ENCODE measurements around the gene GPATCH2L.

The GPATCH2L gene

DNA sequence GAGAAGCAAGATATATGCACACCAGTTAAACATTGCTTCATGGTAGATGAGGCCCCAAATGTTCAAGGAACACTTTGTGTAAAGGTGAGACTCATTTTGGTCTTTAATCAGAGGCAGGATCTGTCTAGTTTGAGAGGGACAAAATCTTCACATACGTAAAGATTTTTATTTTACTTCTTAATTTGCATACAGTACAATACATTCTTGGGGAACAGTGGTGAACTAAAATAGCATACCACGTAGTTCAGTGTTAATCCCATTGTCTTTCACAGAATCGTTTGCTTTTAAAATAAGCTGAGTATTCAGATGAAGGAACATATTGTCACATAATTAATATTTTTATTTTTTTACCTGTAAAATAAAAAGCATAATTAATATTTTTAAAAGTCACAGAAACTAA lies 43.3 kb downstream of the GPATCH2L start:
- TF ChIP-seq, protein P1, sequence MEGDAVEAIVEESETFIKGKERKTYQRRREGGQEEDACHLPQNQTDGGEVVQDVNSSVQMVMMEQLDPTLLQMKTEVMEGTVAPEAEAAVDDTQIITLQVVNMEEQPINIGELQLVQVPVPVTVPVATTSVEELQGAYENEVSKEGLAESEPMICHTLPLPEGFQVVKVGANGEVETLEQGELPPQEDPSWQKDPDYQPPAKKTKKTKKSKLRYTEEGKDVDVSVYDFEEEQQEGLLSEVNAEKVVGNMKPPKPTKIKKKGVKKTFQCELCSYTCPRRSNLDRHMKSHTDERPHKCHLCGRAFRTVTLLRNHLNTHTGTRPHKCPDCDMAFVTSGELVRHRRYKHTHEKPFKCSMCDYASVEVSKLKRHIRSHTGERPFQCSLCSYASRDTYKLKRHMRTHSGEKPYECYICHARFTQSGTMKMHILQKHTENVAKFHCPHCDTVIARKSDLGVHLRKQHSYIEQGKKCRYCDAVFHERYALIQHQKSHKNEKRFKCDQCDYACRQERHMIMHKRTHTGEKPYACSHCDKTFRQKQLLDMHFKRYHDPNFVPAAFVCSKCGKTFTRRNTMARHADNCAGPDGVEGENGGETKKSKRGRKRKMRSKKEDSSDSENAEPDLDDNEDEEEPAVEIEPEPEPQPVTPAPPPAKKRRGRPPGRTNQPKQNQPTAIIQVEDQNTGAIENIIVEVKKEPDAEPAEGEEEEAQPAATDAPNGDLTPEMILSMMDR (IDR thresholded peaks at IDR 0.05; ENCODE audit: low read depth, low read length, missing control alignments) = no peak
- DNase-seq (ENCODE audit: extremely low read depth, low read depth) = no peak
- H3K4me3 ChIP-seq (replicated peaks; ENCODE audit: low read depth, low read length) = no peak overlapping the region

DNA sequence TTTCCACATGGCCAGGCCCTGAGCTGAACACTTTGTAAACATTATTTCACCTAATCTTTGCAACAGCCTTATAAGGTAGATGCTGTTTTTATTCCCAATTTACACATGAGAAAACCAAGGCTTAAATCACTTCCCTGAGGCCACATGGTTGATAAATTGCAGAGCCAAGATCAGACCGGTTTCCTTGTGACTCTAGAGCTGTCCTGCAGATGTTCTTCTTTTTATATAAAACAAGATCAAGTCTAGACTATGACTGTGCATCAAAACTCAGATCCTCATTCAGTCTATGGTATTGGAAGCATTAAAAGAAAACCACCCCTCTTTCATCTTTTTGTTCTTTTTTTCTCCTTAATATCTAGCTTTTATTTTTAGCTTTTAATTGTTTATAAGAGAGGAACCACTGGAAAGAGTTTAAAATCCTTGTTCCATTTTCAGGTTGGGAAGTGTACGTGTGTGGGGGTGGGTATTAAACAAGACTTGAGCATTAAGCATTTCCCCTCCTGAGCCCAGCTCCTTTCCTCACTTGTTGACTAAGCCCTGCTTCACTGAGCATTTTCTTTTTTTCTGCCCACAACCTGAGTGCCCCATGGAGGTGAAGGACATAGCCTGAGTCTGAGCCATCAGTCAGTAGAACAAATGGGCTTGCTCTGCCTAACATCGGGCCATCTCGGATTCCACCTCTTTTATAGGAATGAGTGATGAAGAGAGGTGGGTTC lies 45.4 kb downstream of the GPATCH2L start:
- DNase-seq (ENCODE audit: extremely low read depth, low read depth) = no peak
- no peak overlapping the region for H3K4me3 ChIP-seq (replicated peaks; ENCODE audit: low read depth, low read length)
- TF ChIP-seq, protein P1 (IDR thresholded peaks at IDR 0.05; ENCODE audit: low read depth, low read length, missing control alignments) = no peak

DNA sequence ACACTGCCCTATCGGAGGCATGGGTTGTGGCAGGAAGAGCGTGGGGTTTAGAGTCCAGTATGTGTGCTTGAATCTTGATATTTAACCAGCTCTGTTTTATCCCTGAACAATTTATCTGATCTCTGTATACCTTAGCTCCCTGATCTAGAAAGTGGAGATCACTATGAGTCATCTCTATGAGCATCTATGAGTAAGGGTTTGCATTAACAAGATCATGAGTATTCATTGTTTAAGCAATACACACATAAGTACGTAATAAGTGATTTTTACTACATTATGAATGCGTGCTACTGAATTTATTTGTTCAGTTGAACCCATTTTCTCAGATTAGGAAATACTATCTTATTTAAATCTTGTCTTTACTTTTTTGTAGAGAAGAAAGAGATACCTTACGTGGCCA lies 49.4 kb downstream of the GPATCH2L start:
- no peak overlapping the region for H3K4me3 ChIP-seq (replicated peaks; ENCODE audit: low read depth, low read length)
- TF ChIP-seq, protein P1 (IDR thresholded peaks at IDR 0.05; ENCODE audit: low read depth, low read length, missing control alignments) = no peak
- peak; percentile 11 for DNase-seq (ENCODE audit: extremely low read depth, low read depth)

DNA sequence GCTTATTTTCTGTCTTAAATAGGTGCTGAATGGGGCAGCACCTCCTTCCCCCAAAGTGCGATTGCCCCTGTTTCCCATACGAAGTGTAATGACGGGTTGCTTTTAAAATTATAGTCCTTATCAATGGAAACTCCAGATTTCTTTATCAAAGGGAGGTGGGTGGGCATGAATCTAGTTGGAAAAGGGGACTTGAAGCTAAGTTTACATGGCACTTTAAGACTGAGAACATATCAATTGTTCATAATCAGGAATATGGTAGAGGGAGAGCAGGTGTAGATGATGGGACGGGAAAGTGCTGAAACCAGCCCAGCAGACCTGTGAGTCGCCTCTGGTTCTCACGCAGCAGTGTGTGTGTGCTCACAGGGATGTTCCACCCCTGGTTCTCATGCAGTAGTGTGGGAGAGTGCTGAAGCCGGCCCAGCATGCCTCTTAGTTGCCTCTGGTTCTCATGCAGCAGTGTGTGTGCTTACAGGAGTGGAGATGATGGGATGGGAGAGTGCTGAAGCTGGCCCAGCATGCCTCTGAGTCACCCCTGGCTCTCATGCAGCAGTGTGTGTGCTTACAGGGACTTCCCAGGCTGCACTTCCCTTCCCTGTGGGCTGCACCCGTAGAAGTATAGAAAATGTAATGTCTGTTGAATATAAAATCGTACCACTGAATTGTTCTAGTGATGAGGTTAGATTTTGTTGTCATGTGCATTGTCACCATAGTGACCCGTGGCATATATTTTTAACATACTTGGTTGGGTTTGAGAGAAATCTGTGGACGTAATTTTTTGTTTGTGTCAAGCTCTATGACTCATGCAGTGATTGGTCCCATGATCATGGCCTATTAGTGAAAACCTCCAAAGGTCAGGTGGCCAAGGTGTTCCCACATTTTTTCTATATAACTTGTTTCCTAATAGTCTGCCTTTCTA lies 51.6 kb downstream of the GPATCH2L start:
- DNase-seq (ENCODE audit: extremely low read depth, low read depth) = peak; percentile 74
- H3K4me3 ChIP-seq (replicated peaks; ENCODE audit: low read depth, low read length) = no peak overlapping the region
- TF ChIP-seq, protein P1 (IDR thresholded peaks at IDR 0.05; ENCODE audit: low read depth, low read length, missing control alignments) = no peak

DNA sequence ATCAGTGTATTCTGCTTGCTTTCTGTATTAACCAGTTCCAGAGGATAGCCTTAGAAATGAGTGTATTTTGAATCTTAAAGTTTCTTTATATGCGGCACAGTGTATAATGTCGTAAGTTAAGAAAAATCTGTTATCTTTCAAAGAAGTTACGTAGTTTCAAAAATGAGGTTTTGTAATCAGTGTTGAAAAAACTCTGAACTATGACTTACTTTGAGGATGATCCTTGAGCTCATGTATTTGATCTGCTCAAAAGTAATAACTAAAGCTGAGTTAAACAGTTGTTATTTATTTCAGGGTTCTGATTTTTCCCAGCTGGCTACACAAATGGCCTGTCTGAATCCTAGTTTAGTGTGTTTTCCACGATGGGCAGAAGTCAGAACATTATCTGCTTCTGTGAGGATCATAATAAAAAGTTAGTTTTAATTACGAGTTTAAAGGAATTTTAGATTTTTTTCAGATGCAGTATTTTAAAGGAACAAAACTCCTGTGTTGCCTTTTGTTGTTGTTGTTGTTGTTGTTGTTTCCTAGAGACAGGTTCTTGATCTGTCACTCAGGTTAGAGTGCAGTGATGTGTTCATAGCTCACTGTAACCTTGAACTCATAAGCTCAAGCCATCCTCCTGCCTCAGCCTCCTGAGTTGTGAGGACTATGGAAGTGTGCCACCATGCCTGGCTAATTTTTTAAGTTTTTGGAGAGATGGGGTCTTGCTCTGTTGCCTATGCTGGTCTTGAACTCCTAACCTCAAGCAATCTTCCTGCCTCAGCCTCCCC lies 52.9 kb downstream of the GPATCH2L start:
- H3K4me3 ChIP-seq (replicated peaks; ENCODE audit: low read depth, low read length) = no peak overlapping the region
- TF ChIP-seq, protein P1 (IDR thresholded peaks at IDR 0.05; ENCODE audit: low read depth, low read length, missing control alignments) = no peak
- no peak for DNase-seq (ENCODE audit: extremely low read depth, low read depth)

DNA sequence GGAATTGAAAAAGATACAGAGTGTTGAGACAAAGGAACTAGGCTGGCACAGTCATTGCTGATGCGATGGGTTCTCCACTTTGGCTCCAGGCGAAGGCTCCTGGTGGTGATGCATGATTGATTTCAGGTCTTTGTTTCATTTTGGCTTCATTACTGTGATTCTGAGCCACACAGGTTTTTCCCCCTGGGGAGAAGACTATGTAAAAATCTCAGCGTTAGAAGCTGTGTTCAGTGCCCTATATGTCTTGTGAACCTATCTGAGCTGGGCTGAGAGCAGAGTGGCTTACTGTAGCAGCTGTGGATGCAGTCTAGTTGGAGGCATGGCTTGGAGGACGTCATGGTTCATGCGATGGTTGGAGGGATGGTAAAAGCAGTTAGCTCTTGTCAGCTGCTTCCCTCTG lies 54.0 kb downstream of the GPATCH2L start:
- no peak for DNase-seq (ENCODE audit: extremely low read depth, low read depth)
- TF ChIP-seq, protein P1 (IDR thresholded peaks at IDR 0.05; ENCODE audit: low read depth, low read length, missing control alignments) = no peak
- H3K4me3 ChIP-seq (replicated peaks; ENCODE audit: low read depth, low read length) = no peak overlapping the region

Data from HFF-Myc (cell line).